Astrocyte (in vitro differentiated cells and primary cell): ENCODE results near the gene CYP2A6.
"Not testable (repeated sequence)": the region's sequence is repeated elsewhere in the genome, so short reads cannot be mapped to it uniquely, and the experiment has no call there.

Experiments used
- CTCF ChIP-seq: IDR thresholded peaks from 2 replicates; pipeline ENCODE4 v1.5.1; 2011; ENCODE audit warnings: low read depth, mild to moderate bottlenecking, inconsistent platforms, low read length, moderate library complexity; ENCODE audit not compliant: insufficient read depth
- EZH2 ChIP-seq: IDR thresholded peaks from 2 replicates; pipeline ENCODE4 v1.6.1; 2012; ENCODE audit warnings: mild to moderate bottlenecking, low read length, inconsistent platforms; ENCODE audit not compliant: insufficient read depth

- TF ChIP-seq CTCF, EZH2: not testable (repeated sequence)
Measured at GRCh38 chr19:40833728-40834533, 16.3 kb downstream of the CYP2A6 start.
